SK-N-MC (cell line): ENCODE data around the gene LYPD6.

Experiments
- EZH2 ChIP-seq: fragments of 200-600 bp; sonication (generic); IDR thresholded peaks from one replicate; pipeline ENCODE4 v1.6.1; 2017; ENCODE audit warnings: antibody characterized with exemption
- POLR2AphosphoS5 ChIP-seq: IDR thresholded peaks from 2 replicates; pipeline ENCODE4 v1.6.1; 2012; ENCODE audit warnings: mild to moderate bottlenecking, low read depth, low read length, borderline replicate concordance

DNA sequence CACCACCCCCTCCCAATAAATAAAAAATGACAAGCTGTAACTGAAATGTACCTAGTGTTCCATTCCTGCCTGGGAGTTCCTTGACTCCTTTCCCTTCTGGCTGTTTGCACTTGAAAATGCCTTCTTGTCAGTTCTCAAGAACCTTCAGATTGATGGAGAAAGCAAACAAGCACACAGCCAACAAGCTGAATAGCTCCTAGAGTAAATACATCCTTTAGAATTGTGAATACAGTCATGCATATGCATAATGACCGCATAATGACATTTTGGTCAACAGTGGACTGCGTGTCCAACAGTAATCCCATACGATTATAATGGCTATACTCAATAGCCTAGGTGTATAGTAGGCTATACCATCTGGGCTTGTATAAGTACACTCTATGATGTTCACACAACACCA is 97.0 kb downstream of the LYPD6 start:
- TF ChIP-seq POLR2AphosphoS5, result no peak
- TF ChIP-seq EZH2, result no peak
